ENCODE results near the gene FAM118A. TPM values are rescaled to one million over a fixed set of nuclear protein-coding genes. Genes with fewer than 3 reads are reported as not detected.

Gene FAM118A
- total RNA-seq, 1 experiment from 2014 or later = 37.9 TPM

DNA sequence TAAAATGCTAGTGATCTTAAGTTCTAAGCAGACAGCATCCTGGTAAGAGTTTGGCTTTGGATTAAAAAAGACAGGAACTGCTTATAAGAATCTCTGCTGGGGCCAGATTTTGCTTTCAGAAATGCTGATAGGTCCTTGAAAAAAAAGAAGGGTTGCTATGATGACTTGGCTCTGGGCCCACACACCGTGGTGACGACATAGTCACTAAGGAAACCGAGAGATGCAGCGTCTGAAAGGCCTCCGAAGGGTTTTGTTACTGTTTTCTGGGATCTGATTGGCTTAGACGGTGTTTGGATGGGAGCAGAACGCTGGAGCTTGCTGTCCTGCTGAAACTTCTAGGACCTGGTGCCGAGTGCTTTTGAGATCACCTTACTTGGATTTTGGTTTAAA, 8.4 kb downstream of the FAM118A start:
- peaks cover 21 to 29% of the 10 kb centered on the region in 2 experiments for H3K4me1 Mint-ChIP-seq
- no peak for DNase-seq
- H3K9ac ChIP-seq (ENCODE audit: extremely low read depth, insufficient read length, low read length) = no peak overlapping the region

More for the DNA sequence above, 8.4 kb downstream of the FAM118A start:
- Histone ChIP-seq H3K23ac (ENCODE audit: insufficient read length, low read depth, low read length) (no peak overlapping the region), H4K5ac (ENCODE audit: insufficient read length, low read depth, low read length) (no peak overlapping the region), H3T11ph (ENCODE audit: low read length) (no peak overlapping the region), H2BK120ac (ENCODE audit: low read depth, low read length, poor library complexity, severe bottlenecking) (peak overlapping the region; percentile 26), H3K56ac (ENCODE audit: insufficient read length, low read depth, low read length) (no peak overlapping the region), H3K23me2 (ENCODE audit: insufficient read length, low read depth, low read length, poor library complexity, severe bottlenecking) (no peaks in the 10 kb centered on the region), H3K79me2 (ENCODE audit: insufficient read depth, low read length) (no peaks in the 10 kb centered on the region), H4K91ac (ENCODE audit: insufficient read length, low read depth, low read length) (no peak overlapping the region), H2BK12ac (ENCODE audit: insufficient read length, low read depth, low read length) (no peak overlapping the region), H2BK5ac (ENCODE audit: insufficient read length, low read length) (no peak overlapping the region), H2BK15ac (ENCODE audit: low read depth, low read length) (no peak overlapping the region), H4K20me1 (ENCODE audit: control insufficient read depth, insufficient read depth, insufficient read length) (no peaks in the 10 kb centered on the region), H3K18ac (ENCODE audit: insufficient read length, low read depth, low read length) (no peak overlapping the region), H3K14ac (ENCODE audit: insufficient read depth, low read length) (no peak overlapping the region), H4K8ac (replicated peaks; ENCODE audit: insufficient read length, low read depth, low read length) (no peak overlapping the region), H3K79me1 (ENCODE audit: insufficient read depth, low read depth, low read length, poor library complexity, severe bottlenecking) (peaks cover 5% of the 10 kb centered on the region), H2AFZ (ENCODE audit: low read length) (no peak overlapping the region), H2AK5ac (ENCODE audit: insufficient read length, low read length) (no peak overlapping the region), H3K4ac (ENCODE audit: low read depth, low read length) (no peak overlapping the region; the same call in 1 of the 2 replicates), H3K27me3 (ENCODE audit: insufficient read depth, low read length) (no peaks in the 10 kb centered on the region), H3K4me2 (ENCODE audit: insufficient read depth, insufficient read length, low read length) (no peak overlapping the region), H3K27ac (ENCODE audit: insufficient read length, low read depth, low read length) (no peak overlapping the region), H2BK20ac (ENCODE audit: low read depth, low read length, poor library complexity, severe bottlenecking) (no peak overlapping the region), H3K4me1 (ENCODE audit: insufficient read depth, low read length) (no peaks in the 10 kb centered on the region; the same call in 1 of the 2 replicates), H3K9me3 (ENCODE audit: control insufficient read depth, low read depth, low read length) (no peaks in the 10 kb centered on the region)
- Mint-ChIP-seq H3K9me3 (no peaks in the 10 kb centered on the region), H3K4me3 (no peak overlapping the region), H3K27ac (peak overlapping the region in 2 of 3 experiments; percentile 7 to 20; a peak in 3 of 7 replicates), H3K36me3 (ENCODE audit: insufficient read depth in 1 of 3, low read depth in 3 of 3) (peaks cover 0 to 11% (median 8%) of the 10 kb centered on the region in 3 experiments; a peak in 5 of 7 replicates), H3K27me3 (ENCODE audit: low read depth) (no peaks in the 10 kb centered on the region)
- WGBS (ENCODE audit: extremely low coverage, insufficient read length, low lambda C conversion rate) = no CpG with 5 or more reads among the region's 8 CpGs
- TF ChIP-seq, protein P1, sequence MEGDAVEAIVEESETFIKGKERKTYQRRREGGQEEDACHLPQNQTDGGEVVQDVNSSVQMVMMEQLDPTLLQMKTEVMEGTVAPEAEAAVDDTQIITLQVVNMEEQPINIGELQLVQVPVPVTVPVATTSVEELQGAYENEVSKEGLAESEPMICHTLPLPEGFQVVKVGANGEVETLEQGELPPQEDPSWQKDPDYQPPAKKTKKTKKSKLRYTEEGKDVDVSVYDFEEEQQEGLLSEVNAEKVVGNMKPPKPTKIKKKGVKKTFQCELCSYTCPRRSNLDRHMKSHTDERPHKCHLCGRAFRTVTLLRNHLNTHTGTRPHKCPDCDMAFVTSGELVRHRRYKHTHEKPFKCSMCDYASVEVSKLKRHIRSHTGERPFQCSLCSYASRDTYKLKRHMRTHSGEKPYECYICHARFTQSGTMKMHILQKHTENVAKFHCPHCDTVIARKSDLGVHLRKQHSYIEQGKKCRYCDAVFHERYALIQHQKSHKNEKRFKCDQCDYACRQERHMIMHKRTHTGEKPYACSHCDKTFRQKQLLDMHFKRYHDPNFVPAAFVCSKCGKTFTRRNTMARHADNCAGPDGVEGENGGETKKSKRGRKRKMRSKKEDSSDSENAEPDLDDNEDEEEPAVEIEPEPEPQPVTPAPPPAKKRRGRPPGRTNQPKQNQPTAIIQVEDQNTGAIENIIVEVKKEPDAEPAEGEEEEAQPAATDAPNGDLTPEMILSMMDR (conservative IDR thresholded peaks at IDR 0.05) = no peak
